RWPE2 (cell line): Measurements from ENCODE around the gene PLXNA4.

ENCODE experiments used
- ATAC-seq: fragments of 200-7000 bp; cut with Tn5 transposase; 3 replicates; pipeline ENCODE4 v1.9.1; 2021; ENCODE audit warnings: low read depth
- DNase-seq: peaks from one replicate; pipeline ENCODE4 v3.0.0-alpha.2; 2020; ENCODE audit warnings: low spot score
- H3K27ac ChIP-seq: fragments of 450-650 bp; 2 replicates; pipeline ENCODE4 v1.5.1; 2017; ENCODE audit warnings: mild to moderate bottlenecking; ENCODE audit not compliant: poor library complexity, severe bottlenecking
- H3K27me3 ChIP-seq: fragments of 250-450 bp; sonication (Bioruptor Pico); 2 replicates; pipeline ENCODE4 v1.5.1; 2021; ENCODE audit warnings: mild to moderate bottlenecking, moderate library complexity; ENCODE audit not compliant: insufficient read depth, poor library complexity, severe bottlenecking
- H3K36me3 ChIP-seq: fragments of 250-450 bp; sonication (Bioruptor Pico); 2 replicates; pipeline ENCODE4 v1.5.1; 2020; ENCODE audit warnings: low read depth, mild to moderate bottlenecking, moderate library complexity
- H3K4me1 ChIP-seq: fragments of 250-450 bp; sonication (Bioruptor Pico); 2 replicates; pipeline ENCODE4 v1.5.1; 2021; ENCODE audit warnings: mild to moderate bottlenecking, moderate library complexity; ENCODE audit not compliant: insufficient read depth, poor library complexity, severe bottlenecking
- H3K4me3 ChIP-seq: fragments of 250-450 bp; sonication (Bioruptor Pico); 2 replicates; pipeline ENCODE4 v1.5.1; 2021; ENCODE audit warnings: mild to moderate bottlenecking, moderate library complexity; ENCODE audit not compliant: severe bottlenecking
- H3K9me3 ChIP-seq: fragments of 250-450 bp; sonication (Bioruptor Pico); 2 replicates; pipeline ENCODE4 v1.5.1; 2021; ENCODE audit warnings: mild to moderate bottlenecking, moderate library complexity; ENCODE audit not compliant: severe bottlenecking
- TF ChIP-seq, protein P1 (sequence below): fragments of 450-650 bp; IDR thresholded peaks from one replicate; pipeline ENCODE4 v1.5.1; 2017; ENCODE audit warnings: mild to moderate bottlenecking, moderate library complexity; ENCODE audit not compliant: poor library complexity, severe bottlenecking

Gene PLXNA4

DNA sequence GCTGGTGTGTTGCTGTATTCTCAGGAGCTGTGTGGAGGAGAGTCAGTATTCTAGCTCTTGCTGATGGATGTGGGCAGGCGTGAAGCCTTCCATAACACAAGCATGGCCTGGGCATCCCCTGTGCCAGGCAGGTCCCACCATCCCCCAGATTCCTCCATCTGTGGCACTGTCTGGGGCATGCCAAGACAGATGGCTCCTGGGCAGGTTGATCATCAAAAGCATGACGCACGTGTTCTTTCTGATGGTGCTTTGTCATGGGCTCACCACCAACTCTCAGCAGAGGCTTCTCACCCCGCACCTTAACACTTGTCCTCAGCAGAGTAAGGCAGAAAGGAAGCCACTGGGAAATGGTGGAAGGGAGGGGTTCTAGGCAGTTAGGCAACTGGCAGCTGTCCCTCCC lies 364.3 kb downstream of the PLXNA4 start:
- ATAC-seq = no peak
- Histone ChIP-seq H3K9me3 (no peaks in the 10 kb centered on the region), H3K36me3 (no peaks in the 10 kb centered on the region), H3K27ac (no peak overlapping the region), H3K4me3 (no peak overlapping the region), H3K4me1 (no peaks in the 10 kb centered on the region), H3K27me3 (peaks cover 14% of the 10 kb centered on the region)
- DNase-seq = no peak
- TF ChIP-seq, protein P1, sequence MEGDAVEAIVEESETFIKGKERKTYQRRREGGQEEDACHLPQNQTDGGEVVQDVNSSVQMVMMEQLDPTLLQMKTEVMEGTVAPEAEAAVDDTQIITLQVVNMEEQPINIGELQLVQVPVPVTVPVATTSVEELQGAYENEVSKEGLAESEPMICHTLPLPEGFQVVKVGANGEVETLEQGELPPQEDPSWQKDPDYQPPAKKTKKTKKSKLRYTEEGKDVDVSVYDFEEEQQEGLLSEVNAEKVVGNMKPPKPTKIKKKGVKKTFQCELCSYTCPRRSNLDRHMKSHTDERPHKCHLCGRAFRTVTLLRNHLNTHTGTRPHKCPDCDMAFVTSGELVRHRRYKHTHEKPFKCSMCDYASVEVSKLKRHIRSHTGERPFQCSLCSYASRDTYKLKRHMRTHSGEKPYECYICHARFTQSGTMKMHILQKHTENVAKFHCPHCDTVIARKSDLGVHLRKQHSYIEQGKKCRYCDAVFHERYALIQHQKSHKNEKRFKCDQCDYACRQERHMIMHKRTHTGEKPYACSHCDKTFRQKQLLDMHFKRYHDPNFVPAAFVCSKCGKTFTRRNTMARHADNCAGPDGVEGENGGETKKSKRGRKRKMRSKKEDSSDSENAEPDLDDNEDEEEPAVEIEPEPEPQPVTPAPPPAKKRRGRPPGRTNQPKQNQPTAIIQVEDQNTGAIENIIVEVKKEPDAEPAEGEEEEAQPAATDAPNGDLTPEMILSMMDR = no peak

GRCh38 chr7:132210821-132211220 lies 365.4 kb downstream of the PLXNA4 start:
- Histone ChIP-seq H3K27ac (no peak overlapping the region), H3K9me3 (no peaks in the 10 kb centered on the region), H3K4me1 (no peaks in the 10 kb centered on the region), H3K27me3 (peaks cover 6% of the 10 kb centered on the region), H3K4me3 (no peak overlapping the region), H3K36me3 (no peaks in the 10 kb centered on the region)
- TF ChIP-seq, protein P1 = no peak
- no peak for ATAC-seq
- no peak for DNase-seq

DNA sequence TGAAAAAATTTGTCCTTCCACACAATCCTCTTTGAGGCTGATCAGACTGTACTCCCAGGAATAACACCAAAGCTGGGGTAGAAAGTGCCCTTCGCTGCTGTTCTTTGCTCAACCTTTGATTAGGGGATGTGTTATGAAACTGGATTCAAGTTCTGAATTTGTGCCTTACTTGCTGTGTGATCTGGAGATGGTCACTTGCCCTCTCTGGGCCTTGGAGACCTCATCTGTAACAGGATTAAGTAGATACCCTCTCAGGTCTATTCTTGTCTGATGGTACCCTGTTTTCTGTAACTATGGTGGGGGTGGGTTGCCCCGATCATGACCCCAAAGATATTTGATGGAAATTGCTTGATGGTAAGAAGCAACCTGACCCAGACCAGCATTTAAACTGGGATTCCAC lies 368.5 kb downstream of the PLXNA4 start:
- no peaks in the 10 kb centered on the region for H3K36me3 ChIP-seq
- no peak for DNase-seq
- TF ChIP-seq, protein P1 = no peak
- H3K4me1 ChIP-seq = no peaks in the 10 kb centered on the region
- ATAC-seq = no peak
- H3K9me3 ChIP-seq = no peaks in the 10 kb centered on the region
- no peaks in the 10 kb centered on the region for H3K27me3 ChIP-seq
- no peak overlapping the region for H3K4me3 ChIP-seq
- H3K27ac ChIP-seq = no peak overlapping the region

DNA sequence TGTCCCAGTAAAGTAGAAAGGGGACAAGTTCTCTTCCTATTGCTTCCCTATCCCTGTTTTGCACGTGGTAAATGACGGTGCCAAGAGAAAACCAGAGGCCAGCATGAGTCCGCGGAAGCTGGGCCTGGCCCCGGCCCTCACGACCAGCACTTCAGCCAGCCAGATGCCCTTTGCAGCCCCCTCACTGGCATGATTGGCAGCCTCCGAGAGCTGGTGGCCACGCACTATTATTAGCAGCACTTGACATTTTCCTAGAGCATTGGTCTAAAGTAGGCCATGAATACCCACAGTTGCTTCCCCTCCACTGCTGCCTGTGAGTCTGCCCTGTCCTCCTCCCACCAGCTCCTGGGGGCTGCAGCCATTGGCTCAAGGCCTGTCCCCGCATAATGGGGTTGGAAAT lies 369.1 kb downstream of the PLXNA4 start:
- Histone ChIP-seq H3K4me3 (no peak overlapping the region), H3K36me3 (no peaks in the 10 kb centered on the region), H3K27ac (no peak overlapping the region), H3K9me3 (no peaks in the 10 kb centered on the region), H3K27me3 (no peaks in the 10 kb centered on the region), H3K4me1 (no peaks in the 10 kb centered on the region)
- DNase-seq = no peak
- ATAC-seq = no peak
- TF ChIP-seq, protein P1 = no peak

- H3K9me3 ChIP-seq = no peaks in the 10 kb centered on the region
- H3K36me3 ChIP-seq = no peaks in the 10 kb centered on the region
- H3K4me3 ChIP-seq = no peak overlapping the region
- H3K27me3 ChIP-seq = no peaks in the 10 kb centered on the region
- DNase-seq (no peak), ATAC-seq (no peak)
- H3K4me1 ChIP-seq = no peaks in the 10 kb centered on the region
- no peak overlapping the region for H3K27ac ChIP-seq
- TF ChIP-seq, protein P1 = no peak
These were observed 369.7 kb downstream of the PLXNA4 start for GRCh38 chr7:132206594-132206993.
